ENCODE data around the gene F8A1. TPM values are rescaled to one million over a fixed set of nuclear protein-coding genes. Genes with fewer than 3 reads are reported as not detected.
"Not testable (repeated sequence)": the region's sequence is repeated elsewhere in the genome, so short reads cannot be mapped to it uniquely, and the experiment has no call there.

F8A1 gene
- total RNA-seq, 2 donors from 2014 or later = 20.8 to 21.5 TPM

DNA sequence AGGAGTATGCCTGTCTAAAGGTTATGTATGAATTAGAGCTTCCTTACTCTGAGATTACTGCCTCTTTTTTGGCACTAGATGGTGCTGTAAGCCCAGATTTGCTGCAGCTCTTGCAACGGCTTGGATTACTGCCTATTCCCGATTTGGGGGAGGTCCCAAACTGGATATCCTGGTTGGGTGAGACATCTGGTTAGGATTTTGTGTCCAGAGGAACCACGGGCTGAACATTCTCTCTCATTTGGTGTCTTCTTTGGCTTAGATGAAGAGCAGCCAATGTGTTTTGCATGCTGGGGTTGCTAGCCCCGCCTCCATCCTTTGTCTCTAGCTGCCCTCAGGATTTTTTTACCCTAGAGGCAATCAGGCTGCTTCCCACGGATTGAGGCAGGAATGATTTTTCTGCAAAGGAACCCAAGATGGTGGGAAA lies 31.9 kb downstream of the F8A1 start:
- no peaks in the 10 kb centered on the region for H3K9me3 ChIP-seq
- H3K27me3 ChIP-seq = no peaks in the 10 kb centered on the region
- H3K4me3 ChIP-seq = no peak overlapping the region
- no peak overlapping the region for H3K27ac ChIP-seq
- peak; percentile 39 to 65 (median 58) for DNase-seq
- intact Hi-C loops (cut with DNase I) = no loop called here
- no peaks in the 10 kb centered on the region for H3K4me1 ChIP-seq
- no peaks in the 10 kb centered on the region for H3K36me3 ChIP-seq (replicated peaks in 1 of 2; ENCODE audit: insufficient read depth in 1 of 2, low read depth in 2 of 2)
- 5 to 17% methylated on average over 5 of the region's 5 CpGs for WGBS, 2 donors
- TF ChIP-seq, protein P1, sequence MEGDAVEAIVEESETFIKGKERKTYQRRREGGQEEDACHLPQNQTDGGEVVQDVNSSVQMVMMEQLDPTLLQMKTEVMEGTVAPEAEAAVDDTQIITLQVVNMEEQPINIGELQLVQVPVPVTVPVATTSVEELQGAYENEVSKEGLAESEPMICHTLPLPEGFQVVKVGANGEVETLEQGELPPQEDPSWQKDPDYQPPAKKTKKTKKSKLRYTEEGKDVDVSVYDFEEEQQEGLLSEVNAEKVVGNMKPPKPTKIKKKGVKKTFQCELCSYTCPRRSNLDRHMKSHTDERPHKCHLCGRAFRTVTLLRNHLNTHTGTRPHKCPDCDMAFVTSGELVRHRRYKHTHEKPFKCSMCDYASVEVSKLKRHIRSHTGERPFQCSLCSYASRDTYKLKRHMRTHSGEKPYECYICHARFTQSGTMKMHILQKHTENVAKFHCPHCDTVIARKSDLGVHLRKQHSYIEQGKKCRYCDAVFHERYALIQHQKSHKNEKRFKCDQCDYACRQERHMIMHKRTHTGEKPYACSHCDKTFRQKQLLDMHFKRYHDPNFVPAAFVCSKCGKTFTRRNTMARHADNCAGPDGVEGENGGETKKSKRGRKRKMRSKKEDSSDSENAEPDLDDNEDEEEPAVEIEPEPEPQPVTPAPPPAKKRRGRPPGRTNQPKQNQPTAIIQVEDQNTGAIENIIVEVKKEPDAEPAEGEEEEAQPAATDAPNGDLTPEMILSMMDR (IDR thresholded peaks at IDR 0.05) = peak in 6 of 7 experiments; percentile 28 to 69 (median 64)
- no peak for TF ChIP-seq POLR2A (IDR thresholded peaks at IDR 0.05)
- ATAC-seq = peak; percentile 48

DNA sequence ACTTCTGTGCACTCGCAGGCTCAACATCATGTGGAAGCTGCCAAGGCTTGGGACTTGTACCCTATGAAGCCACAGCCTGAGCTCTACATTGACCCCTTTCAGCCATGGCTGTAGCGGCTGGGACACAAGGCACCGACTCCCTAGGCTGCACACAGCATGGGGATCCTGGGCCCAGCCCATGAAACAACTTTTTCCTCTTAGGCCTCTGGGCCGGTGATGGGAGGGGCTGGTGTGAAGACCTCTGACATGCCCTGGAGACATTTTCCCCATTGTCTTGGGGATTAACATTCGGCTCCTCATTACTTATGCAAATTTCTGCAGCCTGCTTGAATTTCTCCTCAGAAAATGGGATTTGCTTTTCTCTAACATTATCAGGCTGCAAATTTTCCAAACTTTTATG lies 38.6 kb downstream of the F8A1 start:
- H3K9me3 ChIP-seq; H3K27ac ChIP-seq; H3K4me3 ChIP-seq; DNase-seq; H3K4me1 ChIP-seq; H3K27me3 ChIP-seq; H3K36me3 ChIP-seq (replicated peaks in 1 of 2; ENCODE audit: insufficient read depth in 1 of 2, low read depth in 2 of 2); intact Hi-C loops (cut with DNase I); ATAC-seq: not testable (repeated sequence)
- WGBS, 2 donors = 92 to 95% methylated on average over 2 of the region's 5 CpGs

MicroRNAs encoded within 50 kb of the gene (microRNA counts, 767-probe panel; counts per million panel counts)
- 0 to 736 counts per million in 2 donors for microRNA hsa-miR-1184

Small RNA genes within 50 kb of the gene (microRNA-seq; reads per million reads assigned to microRNA genes)
- 0 reads per million in 2 donors for gene MIR1184-1 (ENCODE audit: borderline number of aligned reads in 2 of 2, borderline replicate concordance in 2 of 2)

Small RNA genes within 50 kb of the gene (small RNA-seq; reads per million reads assigned to genes)
- gene MIR1184-1 = not detected

Other genes with a start within 250 kb of the F8A1 start
- gene CTAG2, start 232.8 kb upstream of the F8A1 start, total RNA-seq = not detected
- 1 to 10 TPM in 1 of 2 donors, under 1 TPM in 1; 0.66 to 3.4 TPM for gene GAB3, start 135.3 kb upstream of the F8A1 start, total RNA-seq
- gene DKC1, start 123.5 kb upstream of the F8A1 start, total RNA-seq = 10 to 100 TPM; 17.9 to 26.0 TPM
- gene MPP1, start 80.9 kb upstream of the F8A1 start, total RNA-seq = 10 to 100 TPM; 24.9 to 31.6 TPM
- gene SMIM9, start 51.7 kb upstream of the F8A1 start, total RNA-seq = not detected
- 1 to 10 TPM; 5.7 to 9.2 TPM for gene F8, start 136.4 kb downstream of the F8A1 start, total RNA-seq
- gene FUNDC2, start 140.5 kb downstream of the F8A1 start, total RNA-seq = 10 to 100 TPM; 28.8 to 66.3 TPM
- gene CMC4, start 184.8 kb downstream of the F8A1 start, total RNA-seq = 10 to 100 TPM in 1 of 2 donors, 1 to 10 TPM in 1; 8.9 to 20.5 TPM
- gene MTCP1, start 184.8 kb downstream of the F8A1 start, total RNA-seq = 1 to 10 TPM; 2.6 to 3.0 TPM
- gene BRCC3, start 185.2 kb downstream of the F8A1 start, total RNA-seq = 1 to 10 TPM; 6.3 to 7.5 TPM